ENCODE data around the gene CPNE2.
"Not testable (repeated sequence)": the region's sequence is repeated elsewhere in the genome, so short reads cannot be mapped to it uniquely, and the experiment has no call there.

CPNE2 gene

DNA sequence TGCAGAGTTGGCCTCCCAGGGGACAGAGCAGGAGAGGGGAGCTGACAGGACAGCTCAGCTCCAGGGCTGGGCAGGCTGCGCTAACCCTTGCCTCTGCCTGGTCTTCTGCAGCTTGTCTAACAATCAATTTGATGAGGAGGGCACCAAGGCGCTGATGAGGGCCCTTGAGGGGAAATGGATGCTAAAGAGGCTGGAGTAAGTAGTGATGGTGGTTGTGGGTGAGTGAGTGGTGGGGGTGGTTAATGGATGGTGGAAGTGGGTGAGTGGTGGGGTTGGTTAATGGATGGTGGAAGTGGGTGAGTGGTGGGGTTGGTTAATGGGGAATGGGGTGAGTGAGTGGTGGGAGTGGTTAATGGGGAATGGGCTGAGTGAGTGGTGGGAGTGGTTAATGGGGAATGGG lies 22.0 kb upstream of the CPNE2 start:
- DNase-seq, result no peak

DNA sequence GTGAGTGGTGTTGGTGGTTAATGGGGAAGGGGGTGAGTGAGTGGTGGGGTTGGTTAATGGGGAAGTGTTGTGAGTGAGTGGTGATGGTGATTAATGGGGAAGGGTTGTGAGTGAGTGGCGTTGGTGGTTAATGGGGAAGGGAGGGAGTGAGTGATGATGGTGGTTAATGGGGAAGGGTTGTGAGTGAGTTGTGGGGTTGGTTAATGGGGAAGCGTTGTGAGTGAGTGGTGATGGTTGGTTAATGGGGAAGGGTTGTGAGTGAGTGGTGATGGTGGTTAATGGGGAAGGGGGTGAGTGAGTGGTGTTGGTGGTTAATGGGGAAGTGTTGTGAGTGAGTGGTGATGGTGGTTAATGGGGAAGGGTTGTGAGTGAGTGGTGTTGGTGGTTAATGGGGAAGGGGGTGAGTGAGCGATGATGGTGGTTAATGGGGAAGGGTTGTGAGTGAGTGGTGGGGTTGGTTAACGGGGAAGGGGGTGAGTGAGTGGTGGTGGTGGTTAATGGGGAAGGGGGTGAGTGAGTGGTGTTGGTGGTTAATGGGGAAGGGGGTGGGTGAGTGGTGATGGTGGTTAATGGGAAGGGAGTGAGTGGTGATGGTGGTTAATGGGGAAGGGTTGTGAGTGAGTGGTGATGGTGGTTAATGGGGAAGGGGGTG lies 21.2 kb upstream of the CPNE2 start:
- DNase-seq, result not testable (repeated sequence)

DNA sequence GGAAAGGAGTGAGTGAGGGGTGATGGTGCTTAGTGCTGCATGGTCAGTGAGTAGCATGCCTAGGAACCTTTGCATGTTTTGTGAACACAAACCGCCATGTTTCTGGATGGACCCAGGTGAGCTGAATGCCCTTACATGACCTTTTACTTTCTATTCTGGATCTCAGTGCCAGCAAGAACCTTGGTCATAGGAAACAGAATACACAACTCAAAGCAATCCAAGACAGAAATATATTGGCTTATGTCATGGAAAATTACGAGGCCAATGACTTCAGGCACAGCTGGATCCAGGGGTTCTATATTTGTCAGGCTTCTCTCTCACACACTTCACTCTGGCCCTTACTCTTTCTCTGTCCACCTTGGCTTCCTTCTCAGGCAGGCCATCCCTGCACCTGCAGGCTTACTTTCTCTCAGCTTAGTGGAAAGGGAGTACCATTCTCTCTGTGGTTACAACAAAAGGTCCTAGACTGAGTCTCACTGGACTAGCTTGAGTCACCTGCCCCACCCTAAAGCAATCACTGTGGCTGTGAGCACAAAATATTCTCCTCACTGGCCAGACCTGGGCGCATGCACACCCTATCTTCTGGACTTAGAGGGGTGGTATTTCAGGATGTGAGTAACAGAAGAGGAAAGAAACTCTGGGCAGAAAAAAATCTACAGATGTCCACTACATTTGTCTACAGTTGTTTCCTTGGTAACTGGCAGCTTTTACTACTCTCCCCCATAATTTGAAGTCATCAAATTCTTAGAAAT lies 20.4 kb upstream of the CPNE2 start:
- DNase-seq, result no peak

GRCh38 chr16:57072616-57073275 lies 19.6 kb upstream of the CPNE2 start:
- DNase-seq, result no peak

DNA sequence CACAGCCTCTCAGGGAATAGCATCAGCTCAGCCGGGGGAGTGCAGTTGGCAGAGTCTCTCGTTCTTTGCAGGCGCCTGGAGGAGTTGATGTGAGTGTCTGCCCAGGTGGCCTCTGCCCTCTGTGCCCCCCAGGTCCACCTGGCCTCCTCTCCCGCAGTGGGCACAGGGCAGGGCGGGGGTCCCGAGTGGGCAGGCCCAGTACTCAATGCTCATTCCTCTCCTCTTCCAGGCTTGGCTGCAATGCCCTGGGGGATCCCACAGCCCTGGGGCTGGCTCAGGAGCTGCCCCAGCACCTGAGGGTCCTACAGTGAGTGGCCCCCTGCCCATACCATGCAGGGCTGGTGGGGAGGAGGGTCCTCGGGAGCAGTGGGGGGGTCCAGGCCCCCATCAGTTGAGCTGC lies 14.7 kb upstream of the CPNE2 start:
- no peak for DNase-seq

DNA sequence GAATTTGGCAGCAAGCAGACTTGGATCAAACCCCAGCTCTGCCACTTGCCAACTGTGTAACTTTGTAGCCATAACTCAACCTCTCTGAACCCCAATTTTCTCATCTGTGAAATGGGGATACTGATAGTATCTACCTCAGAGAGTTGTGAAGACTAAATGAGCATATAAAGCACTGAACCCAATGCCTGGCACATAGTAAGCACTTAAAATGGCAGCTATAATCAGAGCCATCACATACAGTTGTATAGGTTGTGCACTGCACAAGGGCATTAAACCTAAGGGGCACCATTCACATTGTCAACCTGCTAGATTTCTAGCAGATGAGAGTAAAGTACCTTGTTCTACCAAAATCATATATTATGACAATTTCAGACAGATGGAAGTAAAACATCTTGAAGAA lies 10.6 kb upstream of the CPNE2 start:
- DNase-seq, result no peak

- no peak for DNase-seq
These were observed 9.7 kb upstream of the CPNE2 start for GRCh38 chr16:57082664-57083063.

GRCh38 chr16:57083485-57084126 lies 8.8 kb upstream of the CPNE2 start:
- DNase-seq, result no peak

DNA sequence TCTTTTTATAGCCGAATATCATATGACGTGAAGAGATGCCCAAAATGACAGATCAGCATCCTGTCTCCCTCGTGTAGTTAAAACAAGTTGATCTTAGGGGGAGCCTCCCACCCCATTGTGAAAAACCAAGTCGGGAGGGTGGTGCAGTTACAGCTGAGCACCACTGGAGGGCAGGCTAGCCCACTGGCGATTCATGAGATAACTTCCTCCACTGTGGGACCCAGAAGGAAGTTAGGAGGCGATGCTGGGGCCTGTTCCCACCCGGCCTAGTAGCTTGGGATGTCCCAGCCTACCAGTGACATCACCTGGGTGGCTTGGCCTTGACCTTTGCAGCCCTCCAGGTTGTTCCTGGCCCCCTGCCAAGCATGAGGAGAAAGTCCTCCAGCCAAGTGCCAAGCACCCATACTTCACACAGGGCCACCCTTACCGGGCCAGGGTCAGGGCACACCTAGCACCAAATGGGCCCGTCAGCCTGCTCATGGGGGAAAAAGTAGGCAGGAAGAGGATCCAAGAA lies 8.1 kb upstream of the CPNE2 start:
- peak; percentile 79 for DNase-seq

- DNase-seq, result no peak
These were observed 7.4 kb upstream of the CPNE2 start for GRCh38 chr16:57084996-57085395.

- no peak for DNase-seq
These were observed 5.4 kb upstream of the CPNE2 start for GRCh38 chr16:57087003-57087402.

DNA sequence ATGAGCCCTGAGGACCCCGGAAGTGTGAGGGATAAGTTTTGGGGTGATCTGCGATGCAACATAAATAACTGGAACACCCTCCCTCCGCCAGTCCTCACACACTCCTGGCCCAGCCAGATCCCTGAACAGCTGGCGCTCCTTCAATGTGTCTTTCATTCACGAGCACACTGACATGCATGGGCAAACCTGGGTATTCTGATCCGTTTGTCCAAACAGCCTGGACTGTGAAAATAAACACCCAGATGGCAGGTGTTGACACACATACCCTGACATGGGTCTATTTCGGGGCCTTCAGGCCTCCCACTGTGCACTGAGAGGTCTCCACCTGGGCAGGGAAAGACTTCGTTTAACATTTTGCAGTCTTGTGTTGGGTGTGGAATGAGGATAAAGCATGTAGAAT lies 3.0 kb upstream of the CPNE2 start:
- DNase-seq, result no peak

- no peak for DNase-seq
These were observed 996 bp upstream of the CPNE2 start for GRCh38 chr16:57091200-57091974.

DNA sequence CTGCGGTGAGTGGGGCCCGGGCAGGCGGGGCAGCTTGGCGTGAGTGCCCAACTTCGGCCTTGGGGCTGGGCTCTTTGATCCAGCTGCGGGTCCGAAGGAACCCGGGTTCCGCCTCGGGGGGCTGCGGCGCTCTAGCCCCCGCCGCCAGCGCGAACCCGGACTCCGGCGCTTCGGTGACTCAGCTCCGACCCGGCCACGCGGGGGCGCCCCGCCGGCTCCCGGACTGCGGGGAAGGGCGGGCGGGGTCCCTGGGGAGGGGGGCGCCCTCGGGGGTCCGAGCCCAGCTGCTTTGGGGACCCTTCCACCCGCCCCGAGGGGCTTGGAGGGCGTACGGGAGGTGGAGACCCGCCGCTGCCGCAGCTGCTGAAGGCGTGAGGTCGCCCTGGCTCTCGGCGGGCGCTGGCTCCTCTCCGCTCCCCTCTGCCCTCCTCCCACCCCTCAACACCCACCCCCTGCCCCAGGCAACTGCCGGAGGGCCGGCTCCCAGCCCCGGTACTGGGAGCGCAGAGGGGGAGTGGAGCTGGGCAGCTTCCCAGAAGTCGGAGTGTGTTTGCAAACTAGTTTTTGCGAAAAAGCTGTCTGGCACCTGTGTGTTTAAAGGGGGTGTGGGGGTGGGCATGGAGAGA lies 516 bp downstream of the CPNE2 start:
- DNase-seq, result peak; percentile 51

- no peak for DNase-seq
These were observed 1.5 kb downstream of the CPNE2 start for GRCh38 chr16:57093666-57094564.

- no peak for DNase-seq
These were observed 2.5 kb downstream of the CPNE2 start for GRCh38 chr16:57094911-57095310.

DNA sequence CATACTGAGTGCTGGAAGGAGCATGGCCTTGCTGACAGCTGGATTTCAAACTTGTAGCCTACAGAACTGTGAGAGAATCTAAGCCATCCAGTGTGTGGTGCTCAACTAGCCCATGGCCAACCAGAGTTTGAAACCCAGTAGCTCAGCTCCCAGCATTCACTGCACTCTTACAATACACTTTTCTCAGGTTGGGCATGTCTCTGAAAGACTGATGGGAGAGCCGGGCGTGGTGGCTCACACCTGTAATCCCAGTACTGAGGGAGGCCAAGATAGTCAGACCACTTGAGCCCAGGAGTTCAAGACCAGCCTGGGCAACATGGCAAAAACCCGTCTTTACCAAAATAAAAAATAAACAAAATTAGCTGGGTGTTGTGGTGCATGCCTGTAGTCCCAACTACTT lies 3.8 kb downstream of the CPNE2 start:
- no peak for DNase-seq

DNA sequence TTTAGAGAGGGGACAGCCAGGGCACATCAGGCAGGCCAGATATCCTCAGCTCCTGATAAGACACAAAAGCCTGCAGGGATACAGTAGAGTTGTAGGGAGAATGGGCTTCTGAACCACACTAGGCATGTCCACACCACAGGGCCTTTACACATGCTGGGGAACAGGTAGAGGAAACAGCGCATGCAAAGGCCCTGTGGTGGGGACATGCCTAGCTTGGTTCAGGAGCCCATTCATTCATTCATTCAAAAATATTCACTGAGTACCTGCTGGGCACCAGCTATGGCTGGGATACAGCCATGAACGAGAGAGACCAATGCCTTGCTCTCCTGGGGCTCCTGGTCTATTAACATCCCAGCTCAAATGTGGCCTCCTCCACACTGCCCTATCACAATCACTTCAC lies 4.4 kb downstream of the CPNE2 start:
- no peak for DNase-seq

- DNase-seq, result no peak
These were observed 5.9 kb downstream of the CPNE2 start for GRCh38 chr16:57098188-57098841.

DNA sequence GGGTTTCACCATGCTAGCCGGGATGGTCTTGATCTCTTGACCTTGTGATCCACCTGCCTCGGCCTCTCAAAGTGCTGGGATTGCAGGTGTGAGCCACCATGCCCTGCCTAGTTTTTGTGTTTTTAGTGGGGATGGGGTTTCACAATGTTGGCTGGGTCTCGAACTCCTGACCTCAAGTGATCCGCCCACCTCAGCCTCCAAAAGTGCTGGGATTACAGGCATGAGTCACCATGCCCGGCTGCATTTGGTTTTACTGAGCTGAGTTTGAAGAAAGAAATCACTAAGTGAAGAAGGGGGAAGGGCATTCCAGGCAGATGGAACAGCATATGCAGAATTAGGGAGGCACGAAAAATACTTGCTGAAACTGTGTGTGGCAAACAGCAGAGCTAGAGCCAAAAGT lies 7.6 kb downstream of the CPNE2 start:
- not testable (repeated sequence) for DNase-seq

- no peak for DNase-seq
These were observed 8.1 kb downstream of the CPNE2 start for GRCh38 chr16:57100445-57100844.
